NCI-H1092 treated with DMSO at 0.1 percent for 48 hours (cell line): ENCODE results near the gene DYNLRB1.
A peak's percentile ranks its signal among the peaks of the same experiment; 100 is the strongest.
"Not testable (repeated sequence)": the region's sequence is repeated elsewhere in the genome, so short reads cannot be mapped to it uniquely, and the experiment has no call there.

Experiments used
- DNase-seq: peaks from one replicate; lab custom pipeline; 2025; lab: John Stamatoyannopoulos, UW

Gene DYNLRB1

DNA sequence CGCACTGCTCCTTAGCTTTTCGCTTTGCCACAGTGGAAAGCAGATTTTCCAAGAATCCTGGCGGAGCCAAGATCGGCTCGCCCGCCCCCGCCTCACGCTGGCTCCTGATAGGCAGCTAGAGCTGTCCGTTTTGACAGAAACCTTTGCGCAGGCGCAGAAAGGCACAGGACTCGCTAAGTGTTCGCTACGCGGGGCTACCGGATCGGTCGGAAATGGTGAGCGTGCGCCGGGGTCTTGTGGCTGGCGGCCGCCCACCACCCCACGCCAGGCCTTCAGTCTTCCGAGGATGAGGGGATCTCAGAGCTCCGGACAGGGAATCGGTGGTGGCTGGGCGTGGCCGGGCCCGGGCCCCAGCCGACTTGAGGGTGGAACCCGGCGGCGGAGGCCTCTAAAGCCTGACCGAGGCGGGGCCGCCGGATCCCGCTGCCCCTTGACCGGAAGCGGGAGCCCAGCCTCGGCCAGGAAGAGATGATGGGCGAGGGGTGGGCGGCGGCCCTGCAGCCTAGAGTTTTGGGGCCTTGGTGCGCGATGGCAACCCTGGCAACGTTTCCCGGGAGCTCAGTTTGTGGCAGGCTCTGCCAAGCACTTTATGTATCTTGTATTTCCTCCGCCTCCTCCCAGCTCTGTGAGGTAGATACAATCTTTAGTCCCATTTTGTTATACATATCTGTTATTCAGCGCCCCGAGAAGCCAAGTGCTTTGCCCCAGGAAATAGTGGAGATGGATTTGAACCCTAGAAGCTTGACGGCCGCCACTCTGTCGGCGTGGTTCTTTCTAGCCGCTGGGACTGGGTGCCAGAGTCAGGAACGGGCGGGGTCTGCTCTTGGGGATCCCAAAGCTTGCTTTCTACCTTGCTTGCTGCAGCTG, at the start of gene DYNLRB1:
Gene DYNLRB1, plus strand, starts transcription at position 176 of the 867 bp plus-strand sequence. Its CDS starts 37 bp downstream, at position 213.
- DNase-seq, result peak; percentile 94

DNA sequence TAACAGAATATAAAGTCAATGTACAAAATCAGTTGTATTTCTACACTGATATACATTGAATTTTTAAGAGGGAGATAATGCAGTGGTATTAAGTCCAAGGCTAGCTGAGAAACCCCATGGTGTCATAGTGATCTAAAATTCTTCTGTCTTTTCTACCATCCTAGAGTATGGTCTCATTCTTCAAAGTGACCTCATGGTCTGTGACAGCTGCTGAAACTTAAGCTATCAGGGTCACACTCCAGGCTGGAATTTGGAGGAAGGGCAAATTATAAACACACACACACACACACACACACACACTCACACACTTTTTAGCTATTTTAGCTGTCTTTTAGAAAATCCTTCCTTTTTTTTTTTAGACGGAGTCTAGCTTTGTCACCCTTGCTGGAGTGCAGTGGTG, 47.3 kb upstream of the DYNLRB1 start:
- no peak for DNase-seq

GRCh38 chr20:34472246-34472925, 43.8 kb upstream of the DYNLRB1 start:
- DNase-seq, result no peak

- DNase-seq, result no peak
These were observed 42.8 kb upstream of the DYNLRB1 start for GRCh38 chr20:34473262-34473883.

- no peak for DNase-seq
These were observed 40.1 kb upstream of the DYNLRB1 start for GRCh38 chr20:34475979-34476736.

DNA sequence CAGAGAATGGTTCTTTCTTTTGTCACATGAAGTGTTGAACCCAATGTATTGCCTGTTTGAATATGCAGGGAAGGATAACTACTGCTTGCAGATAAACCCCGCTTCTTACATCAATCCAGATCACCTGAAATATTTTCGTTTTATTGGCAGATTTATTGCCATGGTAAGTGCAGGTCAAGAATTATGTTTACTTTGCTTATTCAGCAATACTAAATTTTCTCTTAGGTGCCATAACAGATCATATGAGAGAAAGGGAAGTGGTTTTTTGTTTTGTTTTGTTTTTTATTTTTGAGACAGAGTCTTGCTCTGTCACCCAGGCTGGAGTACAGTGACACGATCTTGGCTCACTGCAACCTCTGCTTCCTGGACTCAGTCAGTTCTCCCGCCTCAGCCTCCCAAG, 36.6 kb upstream of the DYNLRB1 start:
- no peak for DNase-seq

- DNase-seq, result not testable (repeated sequence)
These were observed 34.1 kb upstream of the DYNLRB1 start for GRCh38 chr20:34482154-34482553.

DNA sequence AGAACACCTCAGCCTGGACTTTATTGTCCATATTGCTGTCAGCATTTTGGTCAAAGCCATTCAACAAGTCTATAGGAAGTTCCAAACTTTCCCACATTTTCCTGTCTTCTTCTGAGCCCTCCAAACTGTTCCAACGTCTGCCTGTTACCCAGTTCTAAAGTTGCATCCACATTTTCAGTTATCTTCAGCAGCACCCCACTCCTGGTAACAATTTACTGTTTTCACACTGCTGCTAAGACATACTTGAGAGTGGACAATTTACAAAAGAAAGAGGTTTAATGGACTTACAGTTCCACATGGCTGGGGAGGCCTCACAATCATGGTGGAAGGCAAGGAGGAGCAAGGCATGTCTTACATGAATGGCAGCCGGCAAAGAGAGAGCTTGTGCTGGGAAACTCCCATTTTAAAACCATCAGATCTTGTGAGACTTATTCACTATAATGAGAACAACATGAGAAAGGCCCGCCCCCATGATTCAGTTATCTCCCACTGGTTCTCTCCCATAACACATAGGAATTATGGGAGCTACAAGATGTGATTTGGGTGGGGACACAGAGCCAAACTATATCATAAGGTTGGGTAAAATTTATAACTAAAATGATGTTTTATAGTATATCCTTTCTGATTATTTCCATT, 32.5 kb upstream of the DYNLRB1 start:
- not testable (repeated sequence) for DNase-seq

DNA sequence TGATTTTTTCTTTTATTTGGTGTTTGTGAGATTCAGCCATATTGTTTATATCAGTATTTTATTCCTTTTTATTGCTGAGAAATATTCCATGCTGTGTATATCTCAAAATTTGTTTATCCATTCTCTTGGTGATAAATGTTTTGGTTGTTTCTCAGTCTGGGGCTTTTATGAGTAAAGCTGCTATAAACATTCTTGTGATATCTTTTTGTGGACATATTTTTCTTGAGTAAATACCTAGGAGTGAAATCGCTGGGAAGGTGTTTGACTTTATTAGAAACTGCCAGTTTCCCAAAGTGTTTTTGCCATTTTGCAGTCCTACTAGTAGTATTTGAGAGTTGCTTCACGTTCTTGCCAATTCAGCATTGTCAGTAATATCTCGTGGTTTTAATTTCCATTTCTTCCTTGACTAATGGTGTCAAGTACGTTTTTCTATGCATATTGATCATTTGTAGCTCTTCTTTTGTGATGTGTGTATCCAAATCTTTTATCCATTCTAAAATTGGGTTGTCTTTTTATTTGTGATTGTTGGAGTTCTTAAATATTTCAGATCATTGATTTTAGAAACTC, 31.1 kb upstream of the DYNLRB1 start:
- no peak for DNase-seq

- no peak for DNase-seq
These were observed 24.8 kb upstream of the DYNLRB1 start for GRCh38 chr20:34491226-34491931.

- DNase-seq, result no peak
These were observed 24.2 kb upstream of the DYNLRB1 start for GRCh38 chr20:34491932-34492509.

DNA sequence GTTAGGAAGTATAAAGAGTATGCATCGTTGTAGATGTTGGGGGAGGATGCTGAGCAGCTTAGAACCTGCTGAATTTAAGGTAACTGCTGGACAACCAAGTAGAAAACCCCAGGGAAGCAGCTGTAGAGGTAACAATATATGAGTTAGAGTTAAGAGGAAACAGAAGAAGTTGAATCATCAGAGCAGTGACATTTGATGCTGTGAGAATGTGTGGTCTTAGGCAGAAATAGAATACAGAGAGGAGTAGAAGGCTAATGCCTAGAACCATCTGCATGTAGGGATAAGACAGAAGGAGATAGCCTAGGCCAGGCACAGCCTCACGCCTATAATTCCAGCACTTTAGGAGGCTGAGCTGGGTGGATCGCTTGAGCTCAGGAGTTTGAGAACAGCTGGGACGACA, 22.6 kb upstream of the DYNLRB1 start:
- no peak for DNase-seq

DNA sequence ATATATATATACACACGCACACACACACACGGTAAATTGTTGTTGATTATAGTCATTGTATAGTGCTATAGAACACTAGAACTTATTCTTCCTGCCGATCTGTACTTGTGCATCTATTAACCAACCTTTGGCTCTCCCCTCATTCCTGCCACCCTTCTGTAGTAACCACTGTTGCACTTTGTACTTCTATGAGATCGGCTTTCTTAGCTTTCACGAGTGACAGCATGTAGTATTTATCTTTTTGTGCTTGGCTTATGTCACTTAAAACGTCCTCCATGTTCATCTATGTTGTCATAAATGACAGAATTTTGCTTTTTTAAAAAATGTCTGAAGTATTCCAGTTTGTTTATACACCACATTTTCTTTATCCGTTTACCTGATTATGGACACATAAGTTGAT, 20.9 kb upstream of the DYNLRB1 start:
- DNase-seq, result no peak

DNA sequence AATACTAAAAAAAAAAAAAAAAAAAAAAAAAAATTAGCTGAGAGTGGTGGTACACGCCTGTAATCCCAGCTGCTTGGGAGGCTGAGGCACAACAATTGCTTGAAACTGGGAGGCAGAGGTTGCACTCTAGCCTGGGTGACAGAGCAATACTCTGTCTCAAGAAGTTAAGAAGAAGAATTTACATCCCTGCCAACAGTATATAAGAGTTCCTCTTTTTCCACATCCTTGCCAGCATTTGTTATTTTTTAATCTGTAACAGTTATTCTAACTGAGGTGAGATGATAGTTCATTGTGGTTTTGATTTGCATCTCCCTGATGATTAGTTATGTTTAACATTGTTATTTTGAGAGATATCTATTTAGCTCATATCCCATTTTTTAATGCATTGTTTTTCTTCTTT, 20.3 kb upstream of the DYNLRB1 start:
- no peak for DNase-seq

DNA sequence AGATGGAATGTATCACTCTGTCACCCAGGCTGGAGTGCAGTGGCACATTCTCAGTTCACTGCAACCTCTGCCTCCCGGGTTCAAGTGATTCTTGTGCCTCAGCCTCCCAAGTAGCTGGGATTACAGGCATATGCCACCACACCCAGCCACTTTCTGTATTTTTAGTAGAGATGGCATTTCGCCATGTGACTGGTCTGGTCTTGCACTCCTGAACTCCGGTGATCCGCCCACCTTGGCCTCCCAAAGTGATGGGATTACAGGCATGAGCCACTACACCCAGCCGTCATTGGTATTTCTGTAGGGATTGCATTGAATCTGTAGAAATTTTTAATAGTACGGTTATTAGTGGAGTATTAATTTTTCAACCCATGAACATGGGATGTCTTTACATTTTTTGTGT, 18.6 kb upstream of the DYNLRB1 start:
- DNase-seq, result not testable (repeated sequence)

DNA sequence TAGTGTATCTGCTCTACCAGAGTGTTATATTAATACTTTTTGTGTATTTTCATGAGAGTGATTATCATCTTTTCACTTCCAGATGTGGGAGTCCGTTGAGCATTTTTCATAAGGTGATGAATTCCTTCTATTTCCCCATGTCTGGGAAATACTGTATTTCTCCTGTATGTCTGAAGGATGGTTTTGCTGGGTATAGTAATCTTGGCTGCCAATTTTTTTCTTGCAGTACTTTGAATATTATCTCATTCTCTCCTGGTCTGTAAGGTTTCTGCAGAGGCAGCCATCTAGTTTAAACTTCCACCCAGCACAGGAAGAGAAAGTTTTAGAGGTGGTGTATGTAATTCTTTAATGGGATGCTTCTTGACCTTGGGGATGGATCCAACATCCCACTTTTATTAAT, 15.4 kb upstream of the DYNLRB1 start:
- DNase-seq, result no peak

- no peak for DNase-seq
These were observed 9.7 kb upstream of the DYNLRB1 start for GRCh38 chr20:34506480-34506879.

GRCh38 chr20:34507702-34508413, 8.4 kb upstream of the DYNLRB1 start:
- no peak for DNase-seq

- DNase-seq, result no peak
These were observed 5.6 kb upstream of the DYNLRB1 start for GRCh38 chr20:34510575-34510974.

DNA sequence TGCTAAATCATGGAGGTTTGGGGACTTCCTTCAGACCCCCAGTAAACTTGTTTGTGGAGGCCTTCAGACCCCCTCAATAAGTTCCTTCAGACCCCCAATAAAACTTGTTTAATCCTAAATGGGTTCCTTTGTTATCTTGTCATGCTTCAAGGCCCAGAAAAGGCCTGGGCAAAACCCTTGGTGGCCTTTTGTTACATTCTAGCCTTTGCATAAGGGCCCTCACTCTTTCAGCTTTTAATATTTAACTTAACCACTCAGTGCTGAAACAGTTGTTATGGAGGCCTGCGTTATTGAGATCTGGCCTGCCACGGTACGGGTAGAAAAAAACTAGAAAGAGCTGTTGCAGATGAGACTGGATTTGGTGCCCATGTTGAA, 4.3 kb upstream of the DYNLRB1 start:
- DNase-seq, result no peak
